ENCODE measurements around the gene ROGDI.

- TF ChIP-seq ZBTB44 (tag by site-specific recombination; IDR thresholded peaks at IDR 0.05): no peak
- TF ChIP-seq ZBTB49 (tag by site-specific recombination; IDR thresholded peaks at IDR 0.05; ENCODE audit: low read depth): no peak
- no peak for TF ChIP-seq CTCF (tag by site-specific recombination; IDR thresholded peaks at IDR 0.05)
- no peak for TF ChIP-seq ZNF292 (tag by site-specific recombination; IDR thresholded peaks at IDR 0.05; ENCODE audit: borderline replicate concordance, low read depth)
- TF ChIP-seq ZNF23 (tag by site-specific recombination; IDR thresholded peaks at IDR 0.05; ENCODE audit: borderline replicate concordance): no peak
- no peak for TF ChIP-seq ZNF777 (tag by site-specific recombination; IDR thresholded peaks at IDR 0.05; ENCODE audit: borderline replicate concordance)
- TF ChIP-seq ZNF580 (tag by site-specific recombination; IDR thresholded peaks at IDR 0.05): no peak
- no peak for TF ChIP-seq TCF7L2 (IDR thresholded peaks at IDR 0.05; ENCODE audit: borderline replicate concordance, low read depth, low read length)
- TF ChIP-seq ZSCAN18 (tag by site-specific recombination; IDR thresholded peaks at IDR 0.05): no peak
- no peak for TF ChIP-seq ZBTB48 (tag by site-specific recombination; IDR thresholded peaks at IDR 0.05)
- no peak for TF ChIP-seq ZNF747 (tag by site-specific recombination; IDR thresholded peaks at IDR 0.05)
- TF ChIP-seq ZNF311 (tag by site-specific recombination; IDR thresholded peaks at IDR 0.05; ENCODE audit: borderline replicate concordance): no peak
- no peak for TF ChIP-seq ZBTB1 (tag by site-specific recombination; IDR thresholded peaks at IDR 0.05)
- no peak for TF ChIP-seq PATZ1 (tag by site-specific recombination; IDR thresholded peaks at IDR 0.05)
Observed at GRCh38 chr16:4839942-4840341, 37.5 kb upstream of the ROGDI start.

Data from HEK293 (cell line).